ENCODE measurements around the gene PPP1R1A.
A peak's percentile ranks its signal among the peaks of the same experiment; 100 is the strongest.

The PPP1R1A gene

DNA sequence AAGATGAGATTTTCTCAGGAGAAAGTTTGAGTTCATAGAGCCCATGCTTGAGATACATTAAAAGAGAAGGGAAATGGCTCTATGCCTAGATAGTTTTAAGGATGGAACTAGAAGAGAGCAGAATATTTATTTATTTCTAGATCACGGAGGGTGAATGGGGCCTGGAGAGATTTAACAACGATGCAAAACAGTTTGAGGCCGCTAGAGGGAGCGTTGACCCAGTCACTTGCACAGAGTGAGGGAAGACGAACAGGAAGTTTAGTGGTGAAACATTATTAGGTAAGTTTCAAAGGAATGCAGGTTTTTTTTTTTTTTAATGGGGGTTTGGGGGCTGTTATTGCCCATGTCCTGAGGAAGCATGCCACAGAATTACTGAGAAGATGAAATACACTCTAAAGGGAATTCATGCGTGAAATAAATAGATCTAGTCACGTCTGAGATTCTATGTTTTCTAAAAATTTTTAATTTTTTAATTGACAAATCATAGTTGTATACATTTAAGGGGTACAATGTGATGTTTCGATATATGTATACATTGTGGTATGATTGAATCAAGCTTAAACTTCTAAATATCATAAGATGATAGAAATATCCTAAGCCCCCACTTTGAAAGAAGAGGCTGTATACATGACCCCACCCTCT lies 14.8 kb upstream of the PPP1R1A start:
- H3K4me3 ChIP-seq (replicated peaks; ENCODE audit: low read depth, low read length), result no peak overlapping the region
- TF ChIP-seq, protein P1, sequence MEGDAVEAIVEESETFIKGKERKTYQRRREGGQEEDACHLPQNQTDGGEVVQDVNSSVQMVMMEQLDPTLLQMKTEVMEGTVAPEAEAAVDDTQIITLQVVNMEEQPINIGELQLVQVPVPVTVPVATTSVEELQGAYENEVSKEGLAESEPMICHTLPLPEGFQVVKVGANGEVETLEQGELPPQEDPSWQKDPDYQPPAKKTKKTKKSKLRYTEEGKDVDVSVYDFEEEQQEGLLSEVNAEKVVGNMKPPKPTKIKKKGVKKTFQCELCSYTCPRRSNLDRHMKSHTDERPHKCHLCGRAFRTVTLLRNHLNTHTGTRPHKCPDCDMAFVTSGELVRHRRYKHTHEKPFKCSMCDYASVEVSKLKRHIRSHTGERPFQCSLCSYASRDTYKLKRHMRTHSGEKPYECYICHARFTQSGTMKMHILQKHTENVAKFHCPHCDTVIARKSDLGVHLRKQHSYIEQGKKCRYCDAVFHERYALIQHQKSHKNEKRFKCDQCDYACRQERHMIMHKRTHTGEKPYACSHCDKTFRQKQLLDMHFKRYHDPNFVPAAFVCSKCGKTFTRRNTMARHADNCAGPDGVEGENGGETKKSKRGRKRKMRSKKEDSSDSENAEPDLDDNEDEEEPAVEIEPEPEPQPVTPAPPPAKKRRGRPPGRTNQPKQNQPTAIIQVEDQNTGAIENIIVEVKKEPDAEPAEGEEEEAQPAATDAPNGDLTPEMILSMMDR (IDR thresholded peaks at IDR 0.05; ENCODE audit: low read length, missing control alignments), result peak; percentile 89
- DNase-seq (ENCODE audit: low read depth), result peak; percentile 78

- TF ChIP-seq, protein P1 (IDR thresholded peaks at IDR 0.05; ENCODE audit: low read length, missing control alignments), result no peak
- H3K4me3 ChIP-seq (replicated peaks; ENCODE audit: low read depth, low read length), result no peak overlapping the region
- no peak for DNase-seq (ENCODE audit: low read depth)
These were observed 14.2 kb upstream of the PPP1R1A start for GRCh38 chr12:54602661-54603060.

GRCh38 chr12:54601841-54602240 lies 13.4 kb upstream of the PPP1R1A start:
- DNase-seq (ENCODE audit: low read depth), result no peak
- no peak overlapping the region for H3K4me3 ChIP-seq (replicated peaks; ENCODE audit: low read depth, low read length)
- TF ChIP-seq, protein P1 (IDR thresholded peaks at IDR 0.05; ENCODE audit: low read length, missing control alignments), result no peak

- H3K4me3 ChIP-seq (replicated peaks; ENCODE audit: low read depth, low read length), result no peak overlapping the region
- DNase-seq (ENCODE audit: low read depth), result no peak
- TF ChIP-seq, protein P1 (IDR thresholded peaks at IDR 0.05; ENCODE audit: low read length, missing control alignments), result no peak
These were observed 10.5 kb upstream of the PPP1R1A start for GRCh38 chr12:54598970-54599369.

DNA sequence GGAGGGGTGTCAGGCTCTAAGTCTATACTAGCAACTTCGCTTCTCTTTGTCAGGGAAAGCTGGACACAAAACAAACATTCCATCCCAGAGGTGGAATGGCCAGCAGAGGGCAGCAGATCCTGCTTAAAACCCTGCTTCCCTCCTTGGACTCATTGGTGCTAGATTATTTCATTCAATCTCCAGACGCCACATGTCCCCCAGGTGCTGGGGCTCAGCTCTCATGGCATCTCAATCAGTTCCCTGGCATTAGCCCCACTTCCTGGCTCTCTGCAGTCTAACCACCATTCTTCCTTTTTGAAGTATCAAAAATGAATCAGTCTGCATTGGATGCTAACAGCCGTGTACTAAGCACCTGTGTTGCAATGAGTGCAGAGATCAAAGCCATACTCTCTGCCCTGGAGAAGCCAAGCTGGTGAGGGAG lies 8.1 kb upstream of the PPP1R1A start:
- DNase-seq (ENCODE audit: low read depth), result peak; percentile 73
- TF ChIP-seq, protein P1 (IDR thresholded peaks at IDR 0.05; ENCODE audit: low read length, missing control alignments), result peak; percentile 95
- no peak overlapping the region for H3K4me3 ChIP-seq (replicated peaks; ENCODE audit: low read depth, low read length)

- no peak overlapping the region for H3K4me3 ChIP-seq (replicated peaks; ENCODE audit: low read depth, low read length)
- TF ChIP-seq, protein P1 (IDR thresholded peaks at IDR 0.05; ENCODE audit: low read length, missing control alignments), result no peak
- no peak for DNase-seq (ENCODE audit: low read depth)
These were observed 7.0 kb upstream of the PPP1R1A start for GRCh38 chr12:54595471-54595870.

DNA sequence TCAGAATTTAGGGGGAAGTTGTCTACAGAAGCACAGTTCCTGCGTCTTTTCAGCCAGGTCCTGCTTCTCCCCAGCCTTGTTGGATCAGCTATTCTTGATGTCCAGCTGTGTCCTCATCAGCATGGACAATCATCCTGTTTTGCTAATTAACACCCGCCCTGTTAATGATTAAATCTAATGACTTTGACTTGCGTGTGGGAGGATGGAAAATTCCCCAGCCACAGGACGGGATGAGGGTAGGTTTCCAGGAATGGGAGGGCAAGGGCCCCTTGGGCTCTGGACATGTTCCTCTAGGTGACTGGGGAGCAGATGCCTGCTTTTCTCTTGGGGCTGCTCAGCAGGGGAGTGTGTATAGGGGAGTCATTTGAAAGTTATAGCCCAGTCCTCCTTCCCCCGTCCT lies 5.3 kb upstream of the PPP1R1A start:
- no peak overlapping the region for H3K4me3 ChIP-seq (replicated peaks; ENCODE audit: low read depth, low read length)
- TF ChIP-seq, protein P1 (IDR thresholded peaks at IDR 0.05; ENCODE audit: low read length, missing control alignments), result no peak
- DNase-seq (ENCODE audit: low read depth), result no peak
